Renal pelvis (tissue), 4 donors: ENCODE data around the gene CEP112. TPM values are rescaled to one million over a fixed set of nuclear protein-coding genes. Genes with fewer than 3 reads are reported as not detected.
A peak's percentile ranks its signal among the peaks of the same experiment; 100 is the strongest.

Experiments
- DNase-seq: peaks from one replicate; pipeline ENCODE4 v3.0.0-alpha.2; 2013
- polyA plus RNA-seq, 3 donors: library from polyadenylated mRNA; unstranded; fragments of 120-200 nt; gene quantifications; one replicate each; pipeline ENCODE4 v1.2.1, GENCODE V29; 2013; ENCODE audit not compliant: insufficient read length in 3 of 3

CEP112 gene
- polyA plus RNA-seq, 3 donors: 11.9 to 16.1 (median 13.9) TPM

DNA sequence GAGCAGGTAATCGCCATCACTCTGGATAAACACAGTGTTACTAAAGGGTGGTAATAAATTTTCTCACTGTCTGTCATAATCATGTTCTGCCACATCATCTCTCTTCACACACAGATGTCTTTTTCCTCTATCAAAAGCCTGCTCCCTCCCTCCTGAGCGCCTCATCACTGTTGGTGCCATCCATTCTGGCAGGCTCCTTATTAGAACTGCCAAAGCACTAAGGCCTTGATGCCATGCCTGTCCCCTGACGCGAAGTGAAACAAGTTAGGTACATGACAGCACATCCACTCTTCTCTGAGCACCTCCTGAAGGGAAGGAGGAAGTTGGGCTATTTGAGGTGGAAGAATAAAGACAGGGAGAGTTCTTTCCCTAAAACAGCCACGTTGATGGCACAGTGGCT is 592.3 kb downstream of the CEP112 start:
- no peak for DNase-seq

DNA sequence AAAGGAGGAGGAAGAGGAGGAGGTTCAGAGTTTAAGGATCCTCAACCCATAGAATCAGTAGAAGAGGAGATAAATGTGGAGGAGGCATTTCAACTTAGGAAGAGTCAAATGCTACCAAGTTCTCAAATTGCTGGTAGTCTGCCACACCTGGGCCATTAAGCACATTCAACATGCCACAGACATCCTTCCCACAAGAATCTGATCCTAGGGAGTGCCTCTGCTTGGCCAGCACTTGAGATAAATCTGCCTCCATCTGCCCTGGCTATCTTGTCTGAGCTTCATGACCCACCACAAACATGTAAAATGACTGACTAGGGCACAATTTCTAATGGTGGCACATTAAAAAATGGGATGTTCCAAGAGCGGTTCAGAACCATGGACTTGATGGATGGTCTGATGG is 593.2 kb downstream of the CEP112 start:
- peak; percentile 54 for DNase-seq

DNA sequence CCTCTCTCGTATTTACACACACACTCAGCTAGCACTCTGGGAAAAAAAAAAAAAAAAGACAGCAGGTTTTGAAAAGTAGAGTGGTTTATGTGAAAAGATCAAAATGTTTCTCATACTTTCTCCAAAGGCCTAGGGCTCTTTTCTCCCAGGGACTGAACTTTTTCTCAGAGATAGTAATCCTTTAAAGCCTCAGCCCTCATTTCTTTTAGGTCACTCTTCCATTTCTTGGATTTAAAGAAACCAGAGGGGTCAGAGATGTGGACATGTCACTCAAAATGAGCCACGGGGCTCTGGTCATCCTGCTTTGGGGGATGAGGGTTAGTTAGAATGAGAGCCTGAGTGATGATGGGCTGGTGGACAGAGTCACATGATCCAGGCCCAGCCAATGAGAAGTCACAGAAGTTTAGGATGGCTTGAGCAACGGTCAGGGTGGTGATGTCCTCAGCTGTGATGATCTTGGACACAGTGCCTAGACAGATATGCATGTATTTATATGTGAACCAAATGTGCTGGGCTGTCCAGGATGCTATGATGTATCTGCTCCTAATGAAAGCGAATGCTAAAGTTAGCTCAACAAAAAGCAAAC is 596.8 kb downstream of the CEP112 start:
- DNase-seq: no peak

DNA sequence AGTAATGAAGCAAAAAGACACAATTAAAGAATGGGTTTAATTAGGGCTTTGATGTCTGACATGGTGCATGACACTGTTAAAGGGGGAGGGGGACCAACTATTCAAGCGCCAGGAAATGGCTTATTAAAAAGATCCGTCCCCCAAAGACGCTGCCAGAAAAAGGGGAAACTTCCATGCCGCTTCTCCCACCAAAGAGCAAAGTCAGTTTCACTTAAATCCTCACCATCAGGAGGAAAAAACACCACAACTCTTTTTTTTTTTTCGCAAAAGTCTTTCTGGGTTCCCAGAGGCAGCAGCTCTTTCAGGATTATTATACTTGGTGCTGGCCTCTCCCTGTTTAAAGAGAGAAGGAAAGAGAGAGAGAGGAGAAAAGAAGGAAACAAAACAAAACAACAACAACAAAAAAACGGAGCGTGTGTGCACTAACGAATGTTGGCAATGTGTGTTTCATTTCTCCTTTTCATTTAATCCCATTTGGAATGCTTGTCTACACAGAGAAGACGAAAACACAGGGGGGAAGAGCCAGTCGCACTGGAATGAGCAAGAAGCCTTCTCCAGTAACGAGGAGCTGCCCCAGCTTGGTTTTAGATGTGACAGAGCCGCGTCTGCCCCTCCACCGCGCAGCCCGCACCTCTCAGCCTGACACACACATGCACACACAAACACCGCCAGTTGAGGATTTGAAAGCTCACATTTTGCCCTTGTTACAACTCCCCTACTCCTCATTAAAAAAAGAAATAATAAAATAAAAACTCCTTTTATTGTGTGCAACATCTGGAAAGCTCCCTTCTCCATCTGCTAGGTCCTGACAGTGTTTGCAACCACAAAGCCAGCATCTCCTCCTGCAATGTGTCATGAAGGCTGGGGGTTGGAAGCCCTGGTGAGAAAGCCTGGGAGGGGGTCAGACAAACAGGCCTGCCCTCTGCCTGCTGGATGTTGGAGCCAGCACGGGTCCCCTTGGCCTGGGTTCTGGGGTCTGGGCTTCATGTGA is 597.8 kb downstream of the CEP112 start:
- DNase-seq: no peak

DNA sequence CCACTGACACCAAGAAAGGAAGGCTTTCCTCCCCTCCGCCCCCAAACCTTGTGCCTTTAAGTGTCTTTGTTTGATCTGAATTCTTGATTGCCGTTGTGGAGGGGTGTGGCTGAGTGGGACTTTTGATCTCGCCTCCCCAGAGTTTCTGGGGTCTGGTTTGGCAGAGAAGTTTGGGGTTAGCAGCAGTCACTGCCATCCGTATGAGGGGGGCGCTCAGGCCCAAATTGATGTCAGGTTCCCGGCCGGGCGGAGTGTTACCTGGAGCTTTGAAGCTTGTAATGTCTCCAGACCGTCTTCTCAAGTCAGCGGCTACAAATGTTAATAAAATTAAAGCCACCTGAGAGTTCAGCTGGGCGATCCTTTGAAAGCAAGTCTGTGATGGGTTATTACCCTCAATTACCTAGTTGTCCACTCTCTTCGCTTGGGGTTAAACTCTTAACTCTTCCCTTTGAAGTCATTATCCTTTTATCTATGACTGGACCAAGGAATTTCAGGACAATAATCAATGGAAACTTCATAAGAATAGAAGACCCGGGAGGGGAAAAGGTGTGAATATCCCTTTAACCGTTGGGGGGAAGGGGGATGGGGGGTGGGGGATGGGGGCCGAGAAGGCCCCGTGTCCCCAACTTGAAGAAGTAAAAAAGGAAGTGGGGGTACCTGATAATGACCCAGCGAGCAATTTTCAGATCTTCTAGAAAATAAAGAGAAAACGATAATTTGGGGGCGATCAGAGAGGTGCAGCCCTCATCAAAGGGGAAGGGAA is 598.7 kb downstream of the CEP112 start:
- DNase-seq: no peak

DNA sequence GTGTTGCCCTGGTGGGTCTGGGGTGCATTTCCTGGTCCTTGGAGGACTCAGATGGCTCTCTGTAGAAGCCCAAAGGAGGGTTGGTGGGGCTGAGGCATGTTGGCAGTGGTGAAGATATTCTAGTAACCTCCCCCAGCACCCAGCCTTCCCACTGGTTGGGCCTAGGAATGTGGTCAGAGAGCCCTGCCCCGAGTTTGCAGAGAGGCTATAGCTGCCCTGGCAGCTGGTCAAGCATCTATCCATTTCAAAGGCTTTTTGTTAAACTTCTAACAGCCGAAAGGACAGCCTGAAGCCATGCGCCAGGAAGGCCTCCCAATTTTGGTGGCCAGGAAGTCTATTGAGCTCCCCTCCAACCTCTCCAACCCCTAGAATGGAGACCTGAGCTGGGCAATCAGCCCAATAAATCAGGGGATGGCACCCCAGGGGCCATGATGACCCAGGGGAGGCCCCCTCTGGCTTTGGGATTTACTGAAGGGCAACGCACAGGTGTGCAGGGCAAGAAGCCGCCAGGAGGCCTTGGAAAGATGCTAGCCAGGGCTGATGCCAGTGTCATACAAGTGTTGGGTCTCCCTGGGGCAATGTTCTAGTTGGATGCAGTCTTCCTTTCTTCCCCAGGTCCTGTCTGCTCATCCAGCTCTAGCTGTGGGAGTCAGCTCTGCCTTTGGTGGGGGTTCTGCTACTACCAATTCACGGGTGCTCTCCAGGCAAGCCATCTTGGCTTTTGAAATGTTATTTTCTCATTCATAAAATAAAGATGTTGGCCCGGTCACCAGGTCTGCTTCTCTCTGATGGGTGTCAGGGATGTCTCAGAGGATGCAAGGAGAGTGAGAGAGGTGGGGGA is 599.6 kb downstream of the CEP112 start:
- no peak for DNase-seq

DNA sequence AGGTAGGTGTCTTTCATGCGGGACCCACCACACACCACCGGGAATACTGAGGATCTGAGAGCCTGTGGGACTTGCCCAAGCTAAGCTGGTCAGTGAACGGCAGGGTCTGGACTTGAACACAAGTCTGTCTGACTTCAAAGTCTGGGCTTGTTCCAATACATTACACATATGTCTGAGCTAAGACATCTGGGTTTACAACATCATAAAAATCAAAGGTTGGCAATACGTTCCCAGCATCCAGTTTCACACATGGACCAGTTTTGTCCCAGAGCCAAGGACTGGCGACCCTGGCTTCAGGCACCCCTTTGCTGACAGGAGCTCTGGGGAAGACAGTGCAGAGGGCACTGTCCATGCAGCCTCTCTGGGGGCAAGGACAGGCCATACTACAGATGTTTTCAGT is 602.6 kb downstream of the CEP112 start:
- no peak for DNase-seq

DNA sequence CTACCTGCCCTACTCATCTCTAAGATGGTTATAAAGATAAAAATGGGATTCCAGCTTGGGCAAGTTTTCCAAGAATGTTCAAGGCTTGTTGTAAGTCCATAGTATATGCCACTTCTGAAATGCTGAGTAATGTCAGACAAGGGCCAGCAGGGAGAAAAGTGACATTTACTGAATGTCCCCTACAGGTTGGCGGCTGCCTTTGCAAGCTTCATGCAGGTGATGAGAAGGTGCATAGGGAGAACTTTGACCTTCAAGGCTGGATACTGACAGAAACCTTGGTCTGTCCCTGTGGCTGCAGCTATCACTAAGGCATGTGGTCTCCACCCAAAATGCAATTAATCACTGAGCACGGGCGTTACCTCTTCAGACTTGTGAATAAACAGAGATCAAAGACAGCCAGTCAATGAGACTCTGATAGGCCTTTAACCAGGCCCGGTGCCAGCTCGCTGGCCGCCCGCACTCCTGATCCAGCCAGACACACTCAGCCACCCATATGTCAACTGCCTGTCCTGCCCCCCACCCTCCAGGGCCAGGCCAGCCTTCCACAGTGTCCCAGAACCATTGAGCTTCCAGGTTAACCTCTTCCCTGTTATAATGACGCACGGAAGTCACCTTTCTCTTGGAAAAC is 603.6 kb downstream of the CEP112 start:
- no peak for DNase-seq

DNA sequence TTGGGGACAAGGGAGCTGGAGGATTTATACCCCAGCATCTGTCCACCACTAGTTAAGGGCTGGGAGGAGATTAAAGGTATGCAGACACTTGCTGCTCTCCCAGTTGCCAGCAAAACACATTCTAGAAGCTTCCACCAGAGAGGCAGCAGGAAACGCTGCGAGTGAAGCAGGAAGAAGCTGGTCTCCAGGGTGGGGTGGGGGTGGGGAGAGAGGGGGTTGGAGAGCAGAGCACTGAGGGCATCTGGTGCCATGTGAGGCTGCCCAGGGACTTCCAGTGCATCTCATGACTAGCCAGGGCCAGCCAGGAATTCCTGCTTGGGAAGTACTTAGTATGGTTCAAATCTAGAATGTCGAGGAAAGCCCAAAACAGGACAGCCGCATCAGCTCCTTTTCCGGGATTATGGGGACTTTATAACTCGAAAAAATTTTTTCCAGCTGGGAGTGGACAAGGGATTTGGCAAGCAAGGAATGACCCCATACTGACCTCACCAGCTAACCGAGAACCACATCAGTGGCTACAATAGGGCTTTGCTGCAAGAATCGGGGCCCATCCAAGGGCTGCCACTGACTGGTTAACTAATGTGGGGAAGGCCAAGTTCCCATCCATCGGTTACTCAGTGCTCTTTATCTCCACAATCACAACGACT is 604.3 kb downstream of the CEP112 start:
- no peak for DNase-seq

DNA sequence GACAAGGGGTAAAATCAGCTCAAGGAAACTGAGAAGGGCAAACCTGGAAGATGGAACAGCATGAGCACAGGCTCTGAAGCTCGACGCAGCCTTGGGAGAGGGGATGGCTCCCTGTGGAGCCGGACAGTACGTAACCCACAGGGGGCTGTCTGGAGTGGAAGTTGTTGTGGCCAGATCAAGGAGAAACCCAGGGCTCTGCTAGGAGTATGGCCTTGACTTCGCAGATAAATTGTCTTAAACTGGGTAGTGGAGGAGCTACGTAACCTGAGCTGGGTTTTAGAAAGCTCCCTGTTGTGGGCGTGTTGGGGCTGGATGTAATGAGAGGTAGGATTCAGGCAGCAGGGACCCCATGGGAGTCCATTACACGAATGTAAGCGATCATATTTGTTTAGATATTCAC is 605.0 kb downstream of the CEP112 start:
- DNase-seq: no peak

Other genes starting within 250 kb of the CEP112 start
- gene APOH, start 37.3 kb upstream of the CEP112 start, polyA plus RNA-seq: under 1 TPM; 0.20 to 0.30 (median 0.26) TPM
- 10 to 100 TPM; 22.1 to 32.7 (median 28.5) TPM for gene PRKCA, start 110.5 kb upstream of the CEP112 start, polyA plus RNA-seq